NCI-H526 (cell line): ENCODE results near the gene SLC35B3.
A peak's percentile ranks its signal among the peaks of the same experiment; 100 is the strongest.
"Not testable (repeated sequence)": the region's sequence is repeated elsewhere in the genome, so short reads cannot be mapped to it uniquely, and the experiment has no call there.

Source experiments
- DNase-seq, 2 experiments: peaks; one replicate each; lab custom pipeline; 2025; lab: John Stamatoyannopoulos, UW

Gene SLC35B3

DNA sequence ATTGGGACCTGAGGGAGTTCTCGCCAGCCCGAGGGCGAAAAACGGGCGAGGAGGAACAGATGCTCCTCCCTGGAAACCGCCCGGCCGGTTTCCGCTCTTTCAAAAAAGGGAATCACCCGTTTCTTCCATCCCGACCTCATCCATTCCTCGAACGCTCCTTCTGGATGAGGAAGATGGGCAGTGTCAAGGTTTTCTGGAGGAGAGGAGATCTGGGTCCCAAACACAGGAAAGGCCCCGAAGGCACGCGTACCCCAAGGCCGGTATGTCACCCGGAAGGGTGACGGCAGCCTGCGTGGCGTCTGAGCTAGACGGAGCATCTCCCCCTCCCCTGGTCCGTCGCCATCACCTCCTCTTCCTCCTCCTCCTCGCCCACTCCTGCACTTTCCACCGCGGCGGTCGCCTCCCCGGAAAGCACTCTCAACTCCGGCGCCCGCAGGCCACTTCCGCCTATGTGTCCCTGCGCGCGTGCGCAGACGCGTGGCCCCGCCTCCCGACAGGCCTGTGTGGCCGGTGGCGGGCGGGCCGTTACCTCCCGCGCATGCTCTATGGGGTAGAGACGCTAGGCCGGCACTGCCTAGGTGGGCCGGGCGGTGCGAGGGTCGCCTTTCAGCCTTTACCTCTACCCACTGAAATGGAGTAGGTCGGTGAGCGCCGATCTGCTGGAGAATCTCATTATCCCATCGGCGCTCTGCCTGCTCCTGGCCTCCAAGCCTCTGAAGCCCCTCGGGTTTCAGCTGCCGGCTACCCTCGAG, at the start of gene SLC35B3:
TSS of gene SLC35B3 (minus strand) at position 453 of the 752 bp plus-strand sequence.
- DNase-seq: peak; percentile 83 to 96

DNA sequence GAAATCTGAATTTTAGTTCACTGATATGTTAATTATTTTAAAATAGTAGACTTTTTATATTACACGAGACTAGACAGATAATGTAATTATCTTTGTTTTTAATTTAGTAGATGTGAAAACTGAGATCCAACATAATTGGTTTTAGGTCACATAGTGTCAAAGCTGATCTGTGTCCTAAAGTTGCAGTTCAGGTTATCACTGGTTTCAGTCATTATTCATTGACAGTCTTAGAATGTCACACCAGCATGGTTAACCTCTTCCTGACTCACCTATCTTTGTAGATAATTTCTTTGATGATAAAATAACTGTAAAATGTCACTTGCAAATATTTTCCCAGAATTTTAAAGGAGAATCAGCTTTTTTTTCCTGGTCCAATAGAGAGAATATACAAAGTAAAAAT, 48.3 kb upstream of the SLC35B3 start:
- no peak for DNase-seq

DNA sequence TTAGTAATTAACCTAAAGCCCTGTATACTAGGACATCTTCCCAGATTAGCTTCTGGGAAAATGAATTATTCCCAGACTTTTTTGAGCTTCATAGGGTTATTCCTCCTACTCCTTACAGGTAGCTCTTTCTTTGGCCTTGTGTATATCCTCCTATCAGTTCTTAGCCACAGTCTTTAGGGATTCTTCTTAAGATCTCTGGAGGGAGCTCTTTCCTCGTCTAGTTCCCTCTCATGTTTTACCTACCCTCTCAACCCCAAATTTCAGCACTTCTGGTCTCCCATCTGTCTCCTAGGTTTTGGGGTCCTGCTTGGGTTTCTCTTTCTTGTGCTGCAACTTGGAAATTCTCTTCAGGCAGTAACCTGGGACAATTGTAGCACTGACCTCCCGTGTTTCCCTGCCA, 46.4 kb upstream of the SLC35B3 start:
- peak in 1 of 2 experiments; percentile 26 for DNase-seq

DNA sequence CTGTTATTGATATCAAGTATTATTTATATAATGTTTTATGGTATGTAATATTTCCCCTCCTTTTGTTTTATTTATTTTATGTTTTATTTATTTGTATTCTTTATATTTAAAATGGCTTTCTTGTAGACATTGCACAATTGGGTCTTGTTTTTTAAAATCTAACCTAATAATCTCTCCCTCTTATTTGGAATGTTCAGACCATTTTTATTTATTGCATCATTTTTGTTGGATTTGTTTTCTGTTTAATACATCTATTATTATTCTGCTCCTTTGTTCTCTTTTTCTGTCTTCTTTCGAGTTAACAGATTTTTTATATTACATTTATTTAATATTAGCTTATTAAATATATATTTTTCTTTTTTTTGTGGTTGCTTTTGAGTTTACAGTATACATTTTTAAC, 43.1 kb upstream of the SLC35B3 start:
- no peak for DNase-seq

DNA sequence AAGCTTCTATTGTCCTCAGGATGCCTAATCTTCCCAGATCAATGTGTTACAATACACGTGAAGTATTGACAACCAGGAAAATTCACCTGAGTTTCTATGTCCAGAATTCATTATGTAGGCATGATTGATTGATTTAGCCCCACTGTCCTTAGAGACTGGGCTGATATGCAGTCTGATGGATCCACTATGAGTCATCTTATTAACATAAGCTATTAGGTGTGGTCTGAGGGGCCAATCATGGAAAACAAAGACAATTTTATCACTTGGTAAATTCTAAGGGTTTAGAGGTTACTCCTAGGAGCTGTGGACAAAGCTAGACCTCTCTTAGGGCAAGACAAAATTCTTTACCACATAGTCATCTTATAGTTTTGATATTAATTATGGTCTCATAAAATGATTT, 41.3 kb upstream of the SLC35B3 start:
- no peak for DNase-seq

DNA sequence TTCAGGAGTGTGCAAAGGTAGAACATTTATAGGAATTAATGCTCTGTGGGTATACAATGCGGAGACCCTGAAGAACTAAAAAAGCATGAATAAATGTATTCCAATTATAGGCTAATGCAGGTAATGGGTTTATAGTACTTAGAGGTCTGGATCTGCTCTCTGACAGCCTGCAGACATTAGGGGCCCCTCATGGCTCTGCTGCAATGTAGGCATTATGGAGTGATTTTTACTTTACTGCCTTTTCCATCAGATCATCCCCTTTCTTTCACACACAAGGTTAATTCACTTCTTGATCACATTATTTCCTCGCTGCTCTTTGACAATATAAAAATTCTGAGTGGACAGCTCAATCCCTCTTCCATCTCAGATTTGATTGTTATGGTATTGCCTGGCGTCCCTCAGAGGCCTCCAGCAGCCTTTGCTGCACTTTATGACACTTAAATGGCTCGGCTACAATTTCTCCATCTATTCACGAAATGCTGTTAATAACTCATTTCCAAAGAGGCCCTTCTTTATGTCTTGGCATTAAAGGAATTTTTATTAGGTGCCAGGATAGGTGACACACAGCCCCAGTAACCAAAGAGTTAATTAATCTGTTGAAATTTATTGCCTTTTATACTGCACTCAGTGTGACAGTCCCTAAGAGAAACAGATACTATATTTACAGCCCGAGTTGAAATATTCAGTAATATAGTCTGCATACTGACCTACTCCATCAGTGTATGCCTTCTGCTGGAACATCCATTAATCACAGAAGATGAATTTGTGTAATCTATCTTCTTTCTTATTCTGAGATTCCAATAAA, 33.4 kb upstream of the SLC35B3 start:
- no peak for DNase-seq

DNA sequence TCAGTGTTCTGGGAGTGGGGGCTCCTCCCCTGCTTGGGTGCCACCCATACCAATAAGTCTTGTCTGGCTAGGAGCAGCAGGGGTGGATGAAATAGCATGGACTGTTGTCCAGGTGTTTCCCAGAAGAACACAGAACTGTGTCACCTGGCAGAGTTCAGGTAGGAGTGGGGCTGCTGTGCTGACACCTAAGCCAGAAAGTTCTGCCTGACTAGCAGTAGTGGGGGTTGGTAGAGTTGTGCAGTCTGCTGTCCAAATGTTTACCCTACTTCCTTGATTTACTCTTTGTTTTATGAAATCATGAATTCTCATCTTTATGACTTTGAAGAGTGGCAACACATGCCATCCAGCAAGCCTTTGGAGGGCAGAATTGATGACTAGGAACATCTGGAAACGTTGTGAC, 27.3 kb upstream of the SLC35B3 start:
- no peak for DNase-seq

DNA sequence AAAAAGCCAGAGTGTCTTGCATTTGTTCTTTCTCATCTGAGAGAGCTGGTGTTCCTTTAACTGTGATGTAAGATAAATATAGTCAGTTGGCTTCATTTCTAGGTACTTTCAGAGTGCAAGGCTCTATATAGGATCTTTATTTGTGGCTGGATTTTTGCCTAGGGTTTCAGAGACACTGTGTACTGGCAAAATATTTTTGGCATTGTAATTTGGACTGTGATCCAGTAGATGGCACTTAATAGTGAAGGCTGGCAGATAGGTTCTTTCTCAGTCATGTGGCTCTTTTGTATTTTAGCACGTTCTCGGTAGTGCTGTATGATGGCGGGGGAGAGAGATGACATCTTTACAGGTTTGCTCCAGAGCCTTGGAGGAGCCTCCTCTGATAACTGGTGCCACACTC, 26.8 kb upstream of the SLC35B3 start:
- DNase-seq: no peak

DNA sequence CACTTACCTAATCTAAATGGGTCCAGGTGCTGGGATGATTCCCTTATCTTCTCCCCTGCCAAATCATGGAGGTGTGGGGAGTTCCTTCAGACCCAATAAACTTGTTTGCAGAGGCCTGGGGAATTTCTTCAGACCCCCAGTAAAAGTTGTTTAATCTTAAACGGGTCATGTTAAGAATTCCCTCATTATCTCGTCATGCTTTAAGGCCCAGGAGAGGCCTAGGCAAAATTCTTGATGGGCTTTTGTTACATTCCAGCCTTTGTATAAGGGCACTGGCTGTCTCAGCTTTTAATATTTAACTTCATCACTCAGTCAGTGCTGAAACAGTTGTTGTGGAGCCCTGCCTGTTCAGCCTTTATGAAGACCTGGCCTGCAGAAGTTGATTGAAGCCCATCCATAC, 11.0 kb upstream of the SLC35B3 start:
- DNase-seq: no peak

DNA sequence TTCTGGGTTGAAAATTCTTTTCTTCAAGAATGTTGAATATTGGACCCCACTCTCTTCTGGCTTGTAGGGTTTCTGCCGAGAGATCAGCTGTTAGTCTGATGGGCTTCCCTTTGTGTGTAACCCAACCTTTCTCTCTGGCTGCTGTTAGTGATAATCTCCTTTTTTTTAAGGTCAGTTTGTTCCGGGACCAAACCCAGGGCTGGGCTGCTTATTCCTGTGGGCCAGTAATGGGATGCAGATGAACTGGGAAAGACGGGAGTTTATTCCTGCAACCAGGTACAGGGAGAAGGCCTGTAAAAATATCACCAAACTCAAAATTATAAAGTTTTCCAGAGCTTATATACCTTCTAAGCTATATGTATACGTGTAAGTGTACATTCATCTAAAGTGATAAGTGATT, 10.6 kb upstream of the SLC35B3 start:
- DNase-seq: not testable (repeated sequence)

DNA sequence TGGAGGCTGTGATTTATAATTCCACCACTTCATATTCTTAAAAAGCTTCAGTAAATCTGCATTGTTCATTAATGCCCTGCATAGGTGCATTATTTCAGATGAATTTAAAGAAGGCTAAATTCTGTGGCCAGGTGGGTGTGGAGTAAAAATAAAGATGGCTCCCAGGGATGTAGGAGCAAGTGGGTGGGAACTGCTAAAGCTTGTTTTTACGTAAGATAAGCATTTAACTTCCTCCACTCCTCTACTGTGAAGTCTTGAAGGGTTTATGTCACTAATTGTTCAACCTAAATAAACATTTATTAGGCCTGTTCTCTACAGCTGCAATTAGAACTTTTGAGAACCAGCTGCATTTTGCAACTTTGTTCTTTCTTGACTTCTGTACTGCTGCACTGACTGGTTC, 6.8 kb upstream of the SLC35B3 start:
- no peak for DNase-seq

DNA sequence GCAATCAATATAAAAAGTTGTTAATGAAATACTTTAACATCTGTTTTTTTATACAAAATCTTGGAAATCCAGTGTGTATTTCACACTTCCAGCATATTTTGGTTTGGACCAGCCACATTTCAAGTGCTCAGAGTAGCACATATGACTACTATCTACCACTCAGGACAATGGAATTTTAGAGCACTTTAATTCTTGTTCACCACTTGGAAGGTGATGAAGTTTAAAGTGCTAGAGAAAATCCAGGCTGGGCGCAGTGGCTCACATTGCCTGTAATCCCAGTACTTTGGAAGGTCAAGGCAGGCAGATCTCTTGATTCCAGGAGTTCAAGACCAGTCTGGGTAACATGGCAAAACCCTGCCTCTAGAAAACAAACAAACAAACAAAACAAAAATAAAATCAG, 6.1 kb upstream of the SLC35B3 start:
- DNase-seq: no peak

DNA sequence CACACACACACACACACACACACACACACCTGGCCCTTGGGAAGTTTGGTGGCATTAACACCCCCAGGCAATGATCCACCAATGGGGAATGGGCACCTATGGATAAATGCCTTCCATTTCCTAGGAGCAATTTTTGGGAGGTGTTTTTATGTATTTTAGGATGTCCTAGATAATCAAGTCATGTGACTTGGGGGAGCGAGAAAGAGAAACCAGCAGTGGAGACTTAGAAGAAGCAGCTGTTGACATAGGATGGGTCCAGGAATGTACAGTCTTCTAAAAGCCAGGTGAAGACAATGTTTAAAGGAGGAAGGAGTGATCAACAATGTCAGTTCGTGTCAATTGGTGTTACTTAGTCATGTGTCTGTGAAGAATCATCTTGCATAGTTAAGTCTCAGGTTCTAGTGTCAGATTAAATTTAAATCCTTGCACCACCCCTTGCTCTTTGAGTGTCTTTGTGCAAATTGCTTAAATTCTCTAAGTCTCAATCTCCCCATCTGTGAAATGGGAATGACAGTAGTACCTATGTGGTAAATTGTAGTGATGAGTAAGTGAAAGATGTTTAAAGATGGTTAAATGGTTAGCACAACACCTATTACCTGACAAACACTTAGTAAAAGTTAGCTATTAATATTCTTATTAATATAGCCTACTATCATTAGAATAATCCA, 4.4 kb upstream of the SLC35B3 start:
- no peak for DNase-seq

DNA sequence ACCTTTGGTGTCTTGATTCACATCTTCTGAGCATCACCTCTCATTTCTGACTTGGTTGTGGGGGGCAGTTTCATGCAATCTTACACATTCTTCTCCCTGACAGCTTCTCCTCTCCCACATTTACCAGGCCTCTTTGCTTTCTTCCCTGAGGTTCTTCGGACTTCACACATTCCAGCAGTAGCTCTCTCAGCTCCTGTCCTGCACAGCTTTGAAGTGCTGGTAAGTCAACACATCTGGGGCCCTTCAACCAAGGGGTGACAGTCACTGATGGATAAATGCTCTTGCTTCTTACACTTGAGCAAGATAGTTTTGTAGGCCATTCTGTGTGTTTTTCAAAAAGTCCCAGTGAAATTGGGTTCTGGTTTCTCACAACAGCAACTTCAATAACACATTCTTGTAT, 2.5 kb upstream of the SLC35B3 start:
- DNase-seq: no peak

DNA sequence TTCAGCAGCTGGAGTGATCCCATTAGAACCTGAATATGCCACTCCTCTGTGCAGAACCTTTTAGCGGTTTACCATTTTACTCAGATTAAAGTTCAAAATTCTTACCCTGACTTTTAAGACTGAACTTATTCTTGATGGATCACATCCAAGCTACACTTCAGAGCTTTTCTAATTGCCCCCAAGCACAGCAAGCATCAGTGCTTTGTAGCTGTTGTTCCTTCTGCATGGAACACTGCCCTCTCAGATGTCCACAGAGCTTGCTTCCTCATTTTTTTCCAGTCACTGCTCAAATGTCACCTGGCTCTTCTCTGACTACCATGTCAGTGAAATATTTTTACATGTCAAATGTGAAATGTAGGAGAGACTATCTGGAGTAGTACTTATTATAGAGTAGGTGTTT, 1.6 kb upstream of the SLC35B3 start:
- DNase-seq: peak in 1 of 2 experiments; percentile 11

DNA sequence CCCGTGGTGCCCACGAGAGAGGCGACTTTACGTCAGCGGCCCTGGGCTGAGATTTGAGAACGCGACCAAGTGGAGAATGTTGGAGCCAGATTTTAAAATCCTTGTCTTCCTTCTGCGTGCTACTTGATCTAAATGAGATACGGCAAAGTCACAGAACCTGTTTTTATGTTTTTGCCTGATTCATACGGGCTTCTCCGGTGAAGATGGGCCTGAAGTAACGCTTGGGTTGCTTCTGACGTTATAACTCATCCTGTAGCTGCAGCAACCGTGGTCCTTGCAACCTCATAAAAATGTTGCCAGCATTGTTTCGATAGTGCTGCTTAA, 462 bp upstream of the SLC35B3 start:
- DNase-seq: peak; percentile 29 to 57

DNA sequence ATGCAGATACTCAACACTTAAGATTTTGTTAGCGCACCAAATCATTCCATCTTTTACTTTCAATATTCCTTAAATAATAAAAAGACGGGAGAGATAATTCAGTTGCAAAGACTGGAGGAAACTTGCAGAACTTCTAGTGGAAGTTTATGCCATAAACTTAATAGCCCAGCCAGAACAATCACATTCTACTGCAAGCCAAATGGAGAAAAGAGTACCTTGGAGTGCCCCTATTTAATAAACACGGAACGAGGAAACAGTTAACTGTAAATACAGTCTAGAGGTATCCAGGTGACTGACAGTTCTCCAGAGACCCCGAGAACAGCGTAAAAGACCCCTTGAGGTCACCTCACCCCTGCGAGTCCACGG, 635 bp downstream of the SLC35B3 start:
- no peak for DNase-seq

DNA sequence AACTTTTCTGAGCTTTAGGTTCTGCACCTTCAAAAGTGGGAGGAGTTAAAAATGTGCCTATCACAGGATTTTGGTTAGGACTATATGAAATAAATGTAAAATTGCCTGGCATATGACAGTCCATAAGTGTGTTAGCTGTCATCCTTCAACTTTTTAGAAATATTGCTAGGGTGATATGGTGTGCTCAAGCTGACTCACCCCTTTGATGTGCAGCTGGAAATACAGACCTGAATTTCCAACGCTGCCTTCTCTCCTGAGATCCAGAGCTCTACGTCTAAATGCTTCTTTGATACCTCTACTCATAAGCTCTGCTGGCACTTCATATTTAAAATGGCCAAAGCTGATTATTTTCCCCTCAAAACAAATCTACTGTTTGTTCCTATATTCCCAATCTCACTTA, 2.7 kb downstream of the SLC35B3 start:
- DNase-seq: no peak

DNA sequence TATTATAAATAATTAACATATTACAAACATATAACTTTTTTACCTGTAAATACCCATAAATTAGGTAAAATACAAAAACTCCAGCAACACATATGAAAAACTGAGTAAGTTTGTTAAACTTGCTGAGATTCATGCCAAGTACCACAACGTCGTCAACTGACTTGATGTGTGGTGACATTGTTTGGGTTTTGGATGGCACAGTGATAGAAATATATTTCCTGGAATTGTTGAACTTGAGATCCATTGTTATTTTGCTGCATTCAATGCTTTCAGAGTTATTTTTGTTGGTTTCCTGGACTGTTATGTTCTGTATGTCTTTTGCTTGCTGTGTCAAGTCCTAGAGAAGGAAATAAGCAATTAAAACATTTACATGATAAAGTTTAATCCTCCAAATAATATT, 5.5 kb downstream of the SLC35B3 start:
- no peak for DNase-seq

DNA sequence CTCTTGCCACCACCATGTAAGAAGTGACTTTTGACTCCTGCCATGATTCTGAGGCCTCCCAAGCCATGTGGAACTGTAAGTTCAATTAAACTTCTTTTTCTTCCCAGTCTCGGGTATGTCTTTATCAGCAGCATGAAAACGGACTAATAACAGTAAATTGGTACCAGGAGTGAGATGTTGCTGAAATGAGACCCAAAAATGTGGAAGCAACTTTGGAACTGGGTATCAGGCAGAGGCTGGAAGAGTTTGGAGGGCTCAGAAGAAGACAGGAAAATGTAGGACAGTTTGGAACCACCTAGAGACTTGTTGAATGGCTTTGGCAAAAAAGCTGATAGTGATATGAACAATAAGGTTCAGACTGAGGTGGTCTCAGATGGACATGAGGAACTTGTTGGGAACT, 8.8 kb downstream of the SLC35B3 start:
- not testable (repeated sequence) for DNase-seq

DNA sequence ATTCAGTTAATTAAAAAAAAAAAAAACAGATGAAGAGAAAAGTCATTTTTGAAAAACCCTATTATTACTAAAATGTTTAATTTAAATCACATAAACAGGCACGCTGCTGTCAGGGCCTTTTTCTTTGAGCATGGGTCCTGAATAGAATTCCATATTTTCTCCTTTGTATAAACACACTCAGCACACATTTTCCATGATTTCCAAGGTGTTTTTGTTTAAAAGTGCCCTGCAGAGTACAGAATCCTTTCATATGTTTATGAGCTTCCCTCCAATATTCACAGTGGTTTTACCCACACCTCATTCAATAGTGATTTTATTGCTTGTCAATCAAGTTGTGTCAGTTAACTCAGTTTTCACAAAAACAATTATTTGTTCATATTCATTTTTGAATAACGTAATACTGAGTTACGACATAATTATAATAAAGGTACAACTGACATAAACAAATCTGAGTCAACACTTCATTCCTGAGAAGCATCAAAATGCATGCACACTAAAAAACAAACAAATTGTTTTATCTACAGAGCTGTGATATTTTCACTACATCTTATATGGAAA, 15.2 kb downstream of the SLC35B3 start:
- DNase-seq: peak; percentile 42 to 63

DNA sequence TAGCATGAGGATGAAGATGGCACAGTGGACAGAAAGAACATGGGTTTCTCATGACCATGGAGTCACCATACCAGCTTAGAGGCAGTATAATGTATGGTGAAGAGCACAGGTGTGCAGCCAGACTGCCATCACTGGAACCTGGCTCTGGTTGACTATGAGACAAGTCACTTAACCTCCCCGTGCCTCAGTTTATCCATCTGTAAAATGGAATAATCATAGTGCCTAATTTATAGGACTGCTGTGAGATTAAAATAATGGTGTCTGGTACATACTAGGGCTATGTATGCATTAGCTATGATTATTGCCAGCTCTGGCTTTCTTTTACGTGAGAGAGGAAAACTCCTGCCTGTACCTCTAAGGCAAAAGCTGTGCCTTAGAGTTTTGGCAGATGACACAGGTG, 19.4 kb downstream of the SLC35B3 start:
- no peak for DNase-seq

DNA sequence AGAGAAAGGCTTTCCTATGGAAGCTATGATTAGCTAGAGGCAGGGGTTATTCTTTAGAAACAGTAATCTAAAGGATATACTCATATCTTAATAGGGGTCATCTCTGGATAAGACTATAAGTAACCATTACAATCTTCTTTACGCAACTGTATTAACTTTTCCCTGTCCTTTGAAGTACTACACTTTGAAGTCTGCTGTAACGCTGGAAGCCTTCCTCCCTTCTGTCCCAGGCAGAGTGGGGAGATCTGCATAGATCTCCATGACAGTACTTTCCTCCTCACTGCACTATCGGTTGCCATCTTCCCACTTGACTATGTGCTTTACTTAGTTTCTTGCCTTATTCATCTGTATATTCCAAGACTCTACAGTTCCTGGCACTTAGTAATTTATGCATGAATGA, 20.1 kb downstream of the SLC35B3 start:
- no peak for DNase-seq
